CD4-positive, CD25-positive, alpha-beta regulatory T cell (primary cell): ENCODE data around the gene TMEM176B. TPM values are rescaled to one million over a fixed set of nuclear protein-coding genes. Genes with fewer than 3 reads are reported as not detected.
A peak's percentile ranks its signal among the peaks of the same experiment; 100 is the strongest.

ENCODE experiments used
- ATAC-seq, 2 donors: fragments of 150-1000 bp; cut with Tn5 transposase; one replicate each; pipeline ENCODE4 v1.10.0; 2021; ENCODE audit warnings: low read depth in 2 of 2, moderate number of reproducible peaks in 2 of 2, moderate library complexity in 1 of 2
- DNase-seq, 3 donors: peaks; one replicate each; pipeline versions ENCODE4 v3.0.0 to v3.0.0-alpha.2; 2012 to 2022; ENCODE audit warnings: mixed read lengths in 1 of 3
- H3K27ac ChIP-seq: one replicate; pipeline ENCODE4 v1.7.0; 2013; ENCODE audit warnings: mild to moderate bottlenecking, low read length; ENCODE audit not compliant: insufficient read depth, poor library complexity, severe bottlenecking
- H3K27me3 ChIP-seq: one replicate; pipeline ENCODE4 v1.7.0; 2013; ENCODE audit warnings: low read length; ENCODE audit not compliant: control insufficient read depth, insufficient read depth
- H3K36me3 ChIP-seq: one replicate; pipeline ENCODE4 v1.7.0; 2013; ENCODE audit warnings: mild to moderate bottlenecking, low read length, moderate library complexity; ENCODE audit not compliant: control insufficient read depth, insufficient read depth
- H3K4me1 ChIP-seq: 2 replicates; pipeline ENCODE4 v1.7.0; 2013; ENCODE audit warnings: mild to moderate bottlenecking, low read length; ENCODE audit not compliant: insufficient read depth, control insufficient read depth, poor library complexity, severe bottlenecking
- H3K4me3 ChIP-seq: one replicate; pipeline ENCODE4 v1.7.0; 2013; ENCODE audit warnings: low read depth, mild to moderate bottlenecking, low read length, moderate library complexity
- H3K9me3 ChIP-seq, 2 experiments: 1 replicate in 1 of 2; 2 replicates in 1 of 2; pipeline ENCODE4 v1.7.0; 2013; ENCODE audit warnings: low read length in 2 of 2, mild to moderate bottlenecking in 1 of 2, moderate library complexity in 1 of 2; ENCODE audit not compliant: control insufficient read depth in 2 of 2
- H3K27ac Mint-ChIP-seq, 3 donors: one replicate each; pipeline ENCODE4 v1.8.0; 2020 to 2022; ENCODE audit warnings: mild to moderate bottlenecking in 3 of 3, mixed read lengths in 3 of 3, moderate library complexity in 2 of 3
- H3K27me3 Mint-ChIP-seq: one replicate; pipeline ENCODE4 v1.8.0; 2022; ENCODE audit warnings: mild to moderate bottlenecking, mixed read lengths
- H3K36me3 Mint-ChIP-seq: one replicate; pipeline ENCODE4 v1.8.0; 2020; ENCODE audit warnings: mixed read lengths
- H3K4me1 Mint-ChIP-seq, 4 donors: one replicate each; pipeline ENCODE4 v1.8.0; 2020 to 2022; ENCODE audit warnings: mixed read lengths in 4 of 4, mild to moderate bottlenecking in 1 of 4
- H3K4me3 Mint-ChIP-seq, 4 donors: one replicate each; pipeline ENCODE4 v1.8.0; 2020 to 2022; ENCODE audit warnings: mild to moderate bottlenecking in 4 of 4, mixed read lengths in 4 of 4, moderate library complexity in 3 of 4
- H3K9me3 Mint-ChIP-seq, 7 donors: one replicate each; pipeline ENCODE4 v1.8.0; 2020 to 2022; ENCODE audit warnings: mixed read lengths in 7 of 7, mild to moderate bottlenecking in 3 of 7, moderate library complexity in 2 of 7
- polyA plus RNA-seq, 4 donors: library from polyadenylated mRNA; unstranded; fragments of 300-500 nt; fragmentation: Illumina TruSeq; gene quantifications; one replicate each; pipeline ENCODE4 v1.2.3, GENCODE V29; 2021
- total RNA-seq: library from RNA; stranded (reverse); gene quantifications from one replicate; pipeline ENCODE4 v1.2.3, GENCODE V29; 2022

Gene TMEM176B
- total and polyA plus RNA-seq, 5 donors from 2014 or later = 0.21 to 1.0 (median 0.33) TPM; not detected in 2

DNA sequence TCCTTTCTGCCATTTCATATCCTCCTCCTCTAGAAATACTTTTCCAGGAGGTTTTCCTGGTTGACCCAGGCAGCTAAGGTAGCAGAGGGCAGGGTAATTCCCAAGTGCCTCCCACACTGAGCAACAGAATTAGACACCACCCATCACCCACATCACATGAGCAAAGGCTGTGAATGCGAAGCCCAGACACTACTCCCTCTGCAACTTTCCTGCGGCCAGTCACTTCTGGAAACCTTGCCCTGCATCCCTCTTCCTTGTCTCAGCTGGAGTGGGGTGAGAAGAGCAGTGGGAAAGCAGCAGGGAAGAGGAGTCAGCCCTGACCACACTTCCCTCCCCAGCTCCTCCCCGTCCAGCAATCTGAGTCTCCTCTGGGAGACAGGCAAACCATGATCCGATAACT is 15.2 kb downstream of the TMEM176B start:
- Mint-ChIP-seq H3K27me3 (peaks cover 41% of the 10 kb centered on the region), H3K9me3 (no peaks in the 10 kb centered on the region)
- DNase-seq = no peak

GRCh38 chr7:150784120-150784736 is 15.9 kb downstream of the TMEM176B start:
- Histone ChIP-seq H3K9me3 (no peaks in the 10 kb centered on the region), H3K27ac (no peak overlapping the region), H3K36me3 (no peaks in the 10 kb centered on the region), H3K4me3 (no peak overlapping the region), H3K27me3 (peaks cover 4% of the 10 kb centered on the region), H3K4me1 (no peaks in the 10 kb centered on the region)
- H3K36me3 Mint-ChIP-seq = no peaks in the 10 kb centered on the region
- no peak for ATAC-seq
- H3K9me3 Mint-ChIP-seq = no peaks in the 10 kb centered on the region
- H3K4me1 Mint-ChIP-seq = peaks cover 0 to 4% (median 0%) of the 10 kb centered on the region in 4 donors
- peaks cover 38% of the 10 kb centered on the region for H3K27me3 Mint-ChIP-seq
- no peak overlapping the region for H3K27ac Mint-ChIP-seq
- H3K4me3 Mint-ChIP-seq = no peak overlapping the region
- no peak for DNase-seq

More for the DNA sequence above, 15.2 kb downstream of the TMEM176B start:
- Histone ChIP-seq H3K9me3 (no peaks in the 10 kb centered on the region), H3K4me3 (no peak overlapping the region), H3K27ac (no peak overlapping the region), H3K27me3 (peaks cover 4% of the 10 kb centered on the region), H3K4me1 (no peaks in the 10 kb centered on the region), H3K36me3 (no peaks in the 10 kb centered on the region)
- Mint-ChIP-seq H3K4me3 (no peak overlapping the region), H3K4me1 (peaks cover 0 to 4% (median 0%) of the 10 kb centered on the region in 4 donors), H3K27ac (no peak overlapping the region), H3K36me3 (no peaks in the 10 kb centered on the region)
- no peak for ATAC-seq

DNA sequence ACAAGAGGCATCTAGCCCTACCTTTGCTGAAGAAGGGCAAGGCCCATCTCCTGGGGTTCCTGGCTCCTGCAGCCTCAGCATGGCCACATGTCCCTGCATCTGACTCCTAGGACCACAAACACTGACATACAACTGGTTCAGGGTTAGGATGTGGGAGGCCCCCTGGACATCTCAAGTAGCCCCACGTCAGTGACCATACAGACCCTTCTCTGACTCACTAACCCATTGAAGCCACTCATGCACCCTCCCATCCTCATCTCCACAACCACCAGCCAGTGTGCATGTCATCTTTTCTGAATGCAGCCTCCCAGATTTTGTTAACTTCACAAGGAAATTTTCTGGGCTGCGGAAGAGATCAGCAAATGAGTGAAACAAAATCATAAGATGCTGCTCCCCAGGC is 18.2 kb downstream of the TMEM176B start:
- Histone ChIP-seq H3K4me1 (no peaks in the 10 kb centered on the region), H3K36me3 (no peaks in the 10 kb centered on the region), H3K27me3 (peaks cover 9% of the 10 kb centered on the region), H3K4me3 (no peak overlapping the region), H3K9me3 (no peaks in the 10 kb centered on the region), H3K27ac (no peak overlapping the region)
- peaks cover 38% of the 10 kb centered on the region for H3K27me3 Mint-ChIP-seq
- ATAC-seq = no peak
- H3K27ac Mint-ChIP-seq = peak overlapping the region in 1 of 3 donors; percentile 68
- peaks cover 0 to 2% (median 0%) of the 10 kb centered on the region in 7 donors for H3K9me3 Mint-ChIP-seq
- DNase-seq = no peak
- H3K36me3 Mint-ChIP-seq = no peaks in the 10 kb centered on the region
- no peak overlapping the region for H3K4me3 Mint-ChIP-seq
- peaks cover 0 to 4% (median 2%) of the 10 kb centered on the region in 4 donors for H3K4me1 Mint-ChIP-seq

DNA sequence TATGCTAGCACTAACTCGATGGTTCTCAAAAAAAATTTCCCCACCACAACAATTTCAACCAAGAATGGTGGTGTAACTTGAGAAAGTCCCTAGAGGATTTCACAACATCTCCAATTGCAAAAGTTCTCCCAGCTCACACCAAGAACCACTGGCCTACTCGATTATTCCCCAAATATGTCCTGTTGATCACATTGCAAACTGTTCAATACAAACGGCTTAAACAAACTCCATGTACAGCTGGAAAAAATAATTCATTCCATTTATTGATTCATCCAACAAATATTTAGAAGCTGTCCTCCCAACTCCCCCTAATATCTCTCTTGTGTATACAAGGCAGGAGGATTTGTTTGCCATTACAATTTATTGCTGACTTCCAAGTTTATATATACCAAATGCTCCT is 19.1 kb downstream of the TMEM176B start:
- Mint-ChIP-seq H3K36me3 (no peaks in the 10 kb centered on the region), H3K27ac (no peak overlapping the region), H3K4me3 (no peak overlapping the region), H3K4me1 (peaks cover 0 to 4% (median 2%) of the 10 kb centered on the region in 4 donors), H3K9me3 (peaks cover 0 to 2% (median 0%) of the 10 kb centered on the region in 7 donors), H3K27me3 (peaks cover 38% of the 10 kb centered on the region)
- Histone ChIP-seq H3K27ac (no peak overlapping the region), H3K4me3 (no peak overlapping the region), H3K27me3 (peaks cover 9% of the 10 kb centered on the region), H3K9me3 (no peaks in the 10 kb centered on the region), H3K4me1 (no peaks in the 10 kb centered on the region), H3K36me3 (no peaks in the 10 kb centered on the region)
- ATAC-seq = no peak
- no peak for DNase-seq

DNA sequence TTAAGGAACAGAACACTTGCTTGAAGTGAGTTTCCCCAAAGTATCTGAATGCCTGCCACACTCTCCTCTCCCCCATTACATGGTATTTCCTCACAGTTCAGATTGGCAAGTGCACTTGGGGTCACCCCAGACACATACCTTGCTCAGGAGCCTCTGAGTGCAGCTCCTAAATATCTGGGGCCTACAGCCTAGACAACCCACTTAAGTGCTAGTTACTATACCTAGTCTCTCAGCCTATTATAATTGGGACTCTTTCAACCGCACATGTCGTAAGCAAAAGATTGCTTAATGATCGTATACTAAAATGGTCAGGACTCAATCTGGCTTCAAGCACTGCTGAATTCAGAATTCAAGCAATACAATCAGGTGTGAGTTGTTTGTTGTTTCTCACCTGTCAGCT is 19.9 kb downstream of the TMEM176B start:
- peaks cover 0 to 4% (median 0%) of the 10 kb centered on the region in 4 donors for H3K4me1 Mint-ChIP-seq
- H3K9me3 Mint-ChIP-seq = peaks cover 0 to 2% (median 0%) of the 10 kb centered on the region in 7 donors
- no peak overlapping the region for H3K27ac Mint-ChIP-seq
- no peak overlapping the region for H3K4me3 ChIP-seq
- H3K36me3 ChIP-seq = no peaks in the 10 kb centered on the region
- no peaks in the 10 kb centered on the region for H3K4me1 ChIP-seq
- H3K27me3 ChIP-seq = peaks cover 5% of the 10 kb centered on the region
- no peak overlapping the region for H3K27ac ChIP-seq
- no peak for DNase-seq
- H3K36me3 Mint-ChIP-seq = no peaks in the 10 kb centered on the region
- H3K27me3 Mint-ChIP-seq = peaks cover 30% of the 10 kb centered on the region
- H3K9me3 ChIP-seq = no peaks in the 10 kb centered on the region
- no peak overlapping the region for H3K4me3 Mint-ChIP-seq
- ATAC-seq = no peak

DNA sequence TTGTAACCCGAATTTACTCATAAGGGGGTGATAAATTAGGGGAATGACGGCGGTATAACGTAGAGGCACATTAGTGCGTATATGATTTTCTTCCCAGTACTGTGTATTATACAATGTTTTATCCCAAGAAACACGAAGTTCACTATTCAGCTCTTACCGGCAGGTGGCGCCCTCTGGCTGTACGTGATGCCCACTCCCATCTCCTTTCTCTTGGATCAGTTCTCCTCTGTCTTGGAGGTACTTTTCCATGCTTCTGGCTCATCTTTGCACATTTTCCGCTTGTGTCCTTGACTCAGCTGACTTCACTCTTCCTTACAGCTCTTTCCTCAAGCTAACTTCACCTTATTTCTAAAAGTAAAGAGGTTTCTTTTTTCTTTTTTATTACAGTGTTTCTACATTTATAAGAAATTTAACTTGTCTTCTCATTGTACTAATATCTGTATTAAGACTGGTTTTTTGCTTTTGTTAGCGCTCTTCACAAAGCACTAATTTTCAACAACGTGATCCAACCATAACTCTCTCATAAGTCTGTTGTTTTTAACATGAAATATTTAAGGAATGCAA is 21.3 kb downstream of the TMEM176B start:
- Mint-ChIP-seq H3K27me3 (peaks cover 24% of the 10 kb centered on the region), H3K4me1 (peaks cover 0 to 4% (median 0%) of the 10 kb centered on the region in 4 donors), H3K9me3 (peaks cover 0 to 9% (median 2%) of the 10 kb centered on the region in 7 donors), H3K4me3 (no peak overlapping the region), H3K27ac (no peak overlapping the region), H3K36me3 (no peaks in the 10 kb centered on the region)
- no peak overlapping the region for H3K27ac ChIP-seq
- H3K9me3 ChIP-seq = peaks cover 0 to 4% of the 10 kb centered on the region in 2 experiments
- DNase-seq (peak; percentile 52 to 65 (median 56)), ATAC-seq (peak; percentile 52 to 56)
- peaks cover 5% of the 10 kb centered on the region for H3K27me3 ChIP-seq
- no peaks in the 10 kb centered on the region for H3K4me1 ChIP-seq
- no peaks in the 10 kb centered on the region for H3K36me3 ChIP-seq
- no peak overlapping the region for H3K4me3 ChIP-seq

DNA sequence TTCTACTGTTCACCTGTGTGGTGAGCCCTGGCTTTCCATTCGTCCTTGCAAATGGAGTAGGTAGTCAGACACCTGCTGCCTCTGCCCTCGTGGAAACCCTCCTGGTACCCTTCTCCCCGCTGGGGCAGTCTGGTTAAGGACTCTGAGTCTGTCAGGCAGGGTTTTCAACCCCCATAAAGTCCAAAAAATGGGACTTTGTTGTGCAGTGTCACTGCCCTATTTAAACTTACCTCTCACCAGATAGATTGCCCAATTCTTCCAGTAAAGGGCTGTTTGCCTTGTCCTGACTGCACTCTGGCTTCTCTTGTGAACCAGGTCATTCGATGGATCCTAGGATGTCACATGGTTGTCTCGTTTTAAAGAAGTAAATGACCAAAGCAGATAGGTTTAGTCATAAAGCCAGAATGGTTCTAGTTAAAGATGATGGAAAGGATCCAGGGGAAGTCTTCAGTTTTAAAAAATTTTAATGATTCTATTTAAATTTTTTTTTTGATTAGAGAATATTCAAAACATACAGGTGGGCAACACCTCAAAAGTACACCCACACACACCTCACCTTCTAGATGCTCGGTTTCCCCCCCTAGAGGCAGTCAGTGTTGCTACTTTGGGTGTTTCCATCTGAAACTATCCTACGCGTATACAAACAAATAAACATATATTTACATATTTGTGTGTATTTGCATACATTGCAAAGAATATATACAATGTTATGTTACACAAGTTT is 22.0 kb downstream of the TMEM176B start:
- Histone ChIP-seq H3K27ac (no peak overlapping the region), H3K9me3 (peaks cover 0 to 7% of the 10 kb centered on the region in 2 experiments), H3K27me3 (peaks cover 5% of the 10 kb centered on the region), H3K36me3 (no peaks in the 10 kb centered on the region), H3K4me1 (no peaks in the 10 kb centered on the region), H3K4me3 (no peak overlapping the region)
- Mint-ChIP-seq H3K36me3 (no peaks in the 10 kb centered on the region), H3K4me1 (peaks cover 0 to 4% (median 0%) of the 10 kb centered on the region in 4 donors), H3K27ac (no peak overlapping the region), H3K9me3 (peaks cover 0 to 14% (median 3%) of the 10 kb centered on the region in 7 donors), H3K4me3 (no peak overlapping the region), H3K27me3 (peaks cover 27% of the 10 kb centered on the region)
- ATAC-seq = no peak
- peak in 1 of 3 donors; percentile 7 for DNase-seq
